WTC11 (cell line): ENCODE data around the gene FADD.

Source experiments
- SP1 ChIP-seq: sonication (generic); formaldehyde crosslinking; conservative IDR thresholded peaks from 2 replicates; pipeline ENCODE4 v1.8.1; 2022; ENCODE audit warnings: missing genetic modification reagents
- ZNF263 ChIP-seq: sonication (generic); formaldehyde crosslinking; IDR thresholded peaks from 2 replicates; pipeline ENCODE4 v1.8.1; 2022; ENCODE audit warnings: low read depth, mild to moderate bottlenecking, moderate library complexity, missing genetic modification reagents
- ZNF423 ChIP-seq: fragments of 250-450 bp; sonication (Bioruptor Pico); IDR thresholded peaks from 2 replicates; pipeline ENCODE4 v2.1.2; 2022; ENCODE audit warnings: mild to moderate bottlenecking, moderate library complexity
- TF ChIP-seq, protein P1 (sequence below): fragments of 200-600 bp; IDR thresholded peaks from 2 replicates; pipeline ENCODE4 v1.8.0; 2022; ENCODE audit warnings: antibody characterized with exemption

DNA sequence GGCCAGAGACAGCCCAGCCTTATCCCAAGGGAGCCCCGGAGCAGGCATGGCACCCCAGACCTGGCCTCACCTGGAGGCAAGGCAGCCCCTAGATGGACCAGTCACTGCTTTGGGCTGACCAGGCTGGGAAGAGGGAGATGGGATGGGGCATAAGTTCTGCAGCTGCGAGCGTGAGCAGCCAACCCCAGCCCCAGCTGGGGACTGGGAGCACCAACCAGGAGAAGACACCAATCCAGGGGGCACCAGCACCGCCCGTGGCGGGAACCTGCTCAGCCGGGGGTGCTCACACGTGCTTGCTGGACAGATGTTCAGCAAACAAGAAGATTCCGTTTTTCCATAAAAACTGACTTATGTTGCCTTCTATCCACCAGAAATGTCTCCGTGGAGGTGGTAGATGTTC is 16.2 kb upstream of the FADD start:
- TF ChIP-seq, protein P1, sequence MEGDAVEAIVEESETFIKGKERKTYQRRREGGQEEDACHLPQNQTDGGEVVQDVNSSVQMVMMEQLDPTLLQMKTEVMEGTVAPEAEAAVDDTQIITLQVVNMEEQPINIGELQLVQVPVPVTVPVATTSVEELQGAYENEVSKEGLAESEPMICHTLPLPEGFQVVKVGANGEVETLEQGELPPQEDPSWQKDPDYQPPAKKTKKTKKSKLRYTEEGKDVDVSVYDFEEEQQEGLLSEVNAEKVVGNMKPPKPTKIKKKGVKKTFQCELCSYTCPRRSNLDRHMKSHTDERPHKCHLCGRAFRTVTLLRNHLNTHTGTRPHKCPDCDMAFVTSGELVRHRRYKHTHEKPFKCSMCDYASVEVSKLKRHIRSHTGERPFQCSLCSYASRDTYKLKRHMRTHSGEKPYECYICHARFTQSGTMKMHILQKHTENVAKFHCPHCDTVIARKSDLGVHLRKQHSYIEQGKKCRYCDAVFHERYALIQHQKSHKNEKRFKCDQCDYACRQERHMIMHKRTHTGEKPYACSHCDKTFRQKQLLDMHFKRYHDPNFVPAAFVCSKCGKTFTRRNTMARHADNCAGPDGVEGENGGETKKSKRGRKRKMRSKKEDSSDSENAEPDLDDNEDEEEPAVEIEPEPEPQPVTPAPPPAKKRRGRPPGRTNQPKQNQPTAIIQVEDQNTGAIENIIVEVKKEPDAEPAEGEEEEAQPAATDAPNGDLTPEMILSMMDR = no peak
- TF ChIP-seq SP1 (no peak), ZNF263 (no peak), ZNF423 (CRISPR knock-in tag) (no peak)
